ENCODE data around the gene TNFSF13. TPM values are rescaled to one million over a fixed set of nuclear protein-coding genes. Genes with fewer than 3 reads are reported as not detected.

The TNFSF13 gene
- total RNA-seq, 1 donor from 2014 or later = 4.9 TPM

DNA sequence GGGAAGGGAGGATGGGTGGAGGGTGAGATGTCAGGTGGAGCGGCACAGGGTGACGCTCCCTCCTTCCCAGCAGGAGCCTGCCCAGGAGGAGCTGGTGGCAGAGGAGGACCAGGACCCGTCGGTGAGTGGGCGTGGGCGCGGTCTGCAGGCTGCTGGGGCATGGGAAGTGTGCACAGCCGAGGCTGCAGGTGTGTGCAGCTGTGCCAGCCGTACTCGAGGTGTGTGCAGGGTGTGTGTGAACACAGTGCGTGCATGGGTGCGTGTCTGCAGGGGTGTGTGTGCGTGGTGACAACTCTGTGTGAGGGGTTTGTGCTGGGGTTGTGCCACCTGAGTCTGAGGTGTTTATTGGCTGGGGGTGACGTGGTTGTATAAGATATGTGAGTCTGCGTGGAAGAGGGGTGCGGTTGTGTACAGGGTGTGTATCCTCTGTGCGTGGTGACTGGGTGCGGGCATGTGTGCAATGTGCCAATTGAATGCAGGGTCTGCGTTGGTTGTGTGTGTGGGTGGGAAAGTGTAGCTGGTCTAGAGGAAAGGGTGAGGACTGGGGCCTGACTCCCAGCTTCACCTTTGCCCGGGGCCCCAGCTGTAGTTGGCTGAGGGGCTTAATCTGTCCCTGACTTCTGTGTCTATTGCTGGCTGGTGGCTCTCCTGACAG lies 9.0 kb upstream of the TNFSF13 start:
- intact Hi-C loops (cut with DNase I) = no loop called here
- no peak for DNase-seq (ENCODE audit: low spot score)

DNA sequence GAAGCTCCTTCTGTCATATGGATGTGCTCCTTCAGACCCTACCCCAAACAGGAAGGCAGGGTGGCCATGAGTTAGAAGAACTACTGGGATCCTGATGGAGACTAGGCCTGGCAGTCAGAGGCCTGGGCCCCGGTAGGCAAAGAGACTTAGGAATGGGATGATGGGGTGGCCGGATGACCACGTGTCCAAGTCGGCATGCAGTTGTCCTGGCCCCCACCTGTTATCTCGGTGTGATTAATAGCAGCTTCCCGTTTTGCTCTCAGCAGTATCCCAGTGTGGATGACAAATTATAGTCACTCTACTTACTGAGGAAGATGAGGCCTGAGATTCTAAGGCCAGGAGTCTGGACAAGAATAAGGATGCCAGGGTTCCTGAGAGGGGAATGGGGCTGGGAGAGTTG lies 8.2 kb upstream of the TNFSF13 start:
- no peak for DNase-seq (ENCODE audit: low spot score)
- intact Hi-C loops (cut with DNase I) = no loop called here

DNA sequence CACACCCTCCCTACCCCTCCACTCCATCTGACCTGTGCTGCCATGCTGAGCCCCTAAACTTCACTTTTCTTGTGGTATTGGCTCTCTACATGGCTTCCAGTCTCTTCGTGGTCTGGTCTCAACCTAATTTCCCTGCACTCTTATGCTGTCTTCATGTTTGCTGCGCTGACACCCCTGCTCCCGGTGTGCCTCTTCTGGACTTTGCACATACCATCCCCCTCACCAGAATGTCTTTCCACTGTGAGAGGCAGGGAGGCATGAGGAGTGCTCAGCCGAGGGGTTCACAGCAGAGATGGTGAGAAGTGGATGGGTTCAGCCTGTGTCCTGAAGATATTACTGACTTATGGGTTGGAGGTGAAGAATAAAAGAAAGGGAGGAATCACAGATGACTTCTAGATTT lies 7.2 kb upstream of the TNFSF13 start:
- intact Hi-C loops (cut with DNase I) = no loop called here
- no peak for DNase-seq (ENCODE audit: low spot score)

DNA sequence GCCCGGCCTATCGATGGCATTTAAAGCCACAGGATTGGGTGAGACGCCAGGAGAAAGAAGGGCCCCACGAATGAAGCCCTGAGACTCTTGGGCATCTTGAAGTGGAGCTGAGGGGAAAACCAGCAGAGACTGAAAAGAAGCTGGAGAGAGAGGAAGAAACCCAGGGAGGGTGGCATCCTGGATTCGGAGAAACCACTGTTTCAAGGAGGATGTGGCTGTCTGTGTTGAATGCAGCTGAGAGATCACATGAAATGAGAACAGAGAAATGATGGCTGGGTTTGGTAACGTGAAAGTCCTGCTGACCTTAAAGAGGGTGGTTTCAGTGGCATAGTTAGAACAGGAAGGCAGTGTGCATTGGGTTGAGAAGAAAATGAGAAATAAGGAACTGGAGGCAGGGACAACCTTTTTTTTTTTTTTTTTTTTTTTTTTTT lies 5.9 kb upstream of the TNFSF13 start:
- intact Hi-C loops (cut with DNase I) = no loop called here
- no peak for DNase-seq (ENCODE audit: low spot score)

DNA sequence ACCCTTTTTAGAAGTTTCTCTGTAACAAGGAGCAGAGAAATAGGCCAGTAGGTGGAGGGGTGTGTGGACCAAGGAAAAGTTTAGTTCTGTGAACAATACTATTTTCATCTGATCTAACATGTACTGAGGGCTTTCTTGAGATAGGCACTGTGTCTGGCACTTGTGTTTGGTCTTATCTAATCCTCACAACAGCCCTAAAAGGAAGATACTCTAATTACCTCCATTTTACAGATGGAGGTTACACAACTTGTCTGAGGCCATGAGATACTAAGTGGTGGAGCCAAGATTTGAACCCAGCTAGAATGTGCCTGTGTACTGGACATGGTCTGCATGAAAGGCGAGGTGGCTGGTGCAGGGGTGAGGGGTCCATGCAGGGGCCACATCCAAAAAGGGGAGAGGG lies 5.2 kb upstream of the TNFSF13 start:
- intact Hi-C loops (cut with DNase I) = no loop called here
- DNase-seq (ENCODE audit: low spot score) = no peak

DNA sequence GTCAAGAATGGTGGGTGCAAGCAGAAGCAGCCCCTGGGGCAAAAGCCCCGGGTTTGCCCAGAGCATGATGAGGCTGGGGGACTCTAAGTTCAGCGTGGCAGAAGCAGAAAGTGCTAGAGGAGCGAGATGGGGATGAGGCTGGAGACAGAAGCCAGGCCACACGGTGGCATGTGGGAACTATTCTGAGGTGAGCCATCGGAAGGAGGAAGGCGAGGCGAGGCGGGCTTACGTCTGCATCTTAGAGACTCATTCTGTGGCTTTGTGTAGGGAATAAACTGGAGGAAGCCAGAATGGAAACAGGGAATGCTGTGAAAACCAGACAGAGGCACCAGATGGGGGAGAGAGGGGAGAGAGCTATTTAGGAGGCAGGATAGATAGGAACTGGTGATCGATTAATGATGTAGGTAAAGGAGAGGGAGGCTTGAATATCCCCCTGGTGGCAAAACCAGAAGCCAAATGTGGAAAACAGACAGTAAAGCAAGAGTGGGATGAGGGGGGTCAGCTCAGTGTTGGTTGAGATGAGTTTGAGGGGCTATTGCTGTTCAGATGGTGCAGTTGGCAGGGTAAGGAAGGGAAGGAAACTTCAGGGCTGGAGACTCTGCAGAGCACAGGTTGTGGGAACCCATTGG lies 3.1 kb upstream of the TNFSF13 start:
- DNase-seq (ENCODE audit: low spot score) = no peak
- intact Hi-C loops (cut with DNase I) = loop anchor here (5.0 kb wide), 1 partner anchor 318 kb away; the partner anchor contains the start of gene PHF23

DNA sequence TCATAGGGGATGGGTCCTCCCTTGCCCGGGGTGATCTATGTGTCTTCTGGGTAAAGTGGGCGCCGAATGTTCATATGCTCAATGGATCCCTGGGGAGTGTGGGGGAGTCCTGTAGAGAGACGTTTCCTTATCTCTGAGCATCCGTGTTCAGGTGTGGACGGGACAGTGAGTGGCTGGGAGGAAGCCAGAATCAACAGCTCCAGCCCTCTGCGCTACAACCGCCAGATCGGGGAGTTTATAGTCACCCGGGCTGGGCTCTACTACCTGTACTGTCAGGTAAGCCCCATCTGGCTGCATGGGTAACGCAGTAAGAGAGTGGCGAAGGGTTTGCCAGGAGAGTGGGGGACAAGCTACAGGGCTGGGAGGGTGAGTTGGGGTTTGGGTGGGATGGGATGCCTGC lies 1.9 kb upstream of the TNFSF13 start:
- no peak for DNase-seq (ENCODE audit: low spot score)
- intact Hi-C loops (cut with DNase I) = loop anchor here (5.0 kb wide), 1 partner anchor 319 kb away; the partner anchor contains the start of gene PHF23

DNA sequence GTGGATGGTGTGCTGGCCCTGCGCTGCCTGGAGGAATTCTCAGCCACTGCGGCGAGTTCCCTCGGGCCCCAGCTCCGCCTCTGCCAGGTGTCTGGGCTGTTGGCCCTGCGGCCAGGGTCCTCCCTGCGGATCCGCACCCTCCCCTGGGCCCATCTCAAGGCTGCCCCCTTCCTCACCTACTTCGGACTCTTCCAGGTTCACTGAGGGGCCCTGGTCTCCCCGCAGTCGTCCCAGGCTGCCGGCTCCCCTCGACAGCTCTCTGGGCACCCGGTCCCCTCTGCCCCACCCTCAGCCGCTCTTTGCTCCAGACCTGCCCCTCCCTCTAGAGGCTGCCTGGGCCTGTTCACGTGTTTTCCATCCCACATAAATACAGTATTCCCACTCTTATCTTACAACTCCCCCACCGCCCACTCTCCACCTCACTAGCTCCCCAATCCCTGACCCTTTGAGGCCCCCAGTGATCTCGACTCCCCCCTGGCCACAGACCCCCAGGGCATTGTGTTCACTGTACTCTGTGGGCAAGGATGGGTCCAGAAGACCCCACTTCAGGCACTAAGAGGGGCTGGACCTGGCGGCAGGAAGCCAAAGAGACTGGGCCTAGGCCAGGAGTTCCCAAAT lies 1.3 kb upstream of the TNFSF13 start:
- no peak for DNase-seq (ENCODE audit: low spot score)
- intact Hi-C loops (cut with DNase I) = loop anchor here (5.0 kb wide), 1 partner anchor 320 kb away; the partner anchor contains the start of gene PHF23

DNA sequence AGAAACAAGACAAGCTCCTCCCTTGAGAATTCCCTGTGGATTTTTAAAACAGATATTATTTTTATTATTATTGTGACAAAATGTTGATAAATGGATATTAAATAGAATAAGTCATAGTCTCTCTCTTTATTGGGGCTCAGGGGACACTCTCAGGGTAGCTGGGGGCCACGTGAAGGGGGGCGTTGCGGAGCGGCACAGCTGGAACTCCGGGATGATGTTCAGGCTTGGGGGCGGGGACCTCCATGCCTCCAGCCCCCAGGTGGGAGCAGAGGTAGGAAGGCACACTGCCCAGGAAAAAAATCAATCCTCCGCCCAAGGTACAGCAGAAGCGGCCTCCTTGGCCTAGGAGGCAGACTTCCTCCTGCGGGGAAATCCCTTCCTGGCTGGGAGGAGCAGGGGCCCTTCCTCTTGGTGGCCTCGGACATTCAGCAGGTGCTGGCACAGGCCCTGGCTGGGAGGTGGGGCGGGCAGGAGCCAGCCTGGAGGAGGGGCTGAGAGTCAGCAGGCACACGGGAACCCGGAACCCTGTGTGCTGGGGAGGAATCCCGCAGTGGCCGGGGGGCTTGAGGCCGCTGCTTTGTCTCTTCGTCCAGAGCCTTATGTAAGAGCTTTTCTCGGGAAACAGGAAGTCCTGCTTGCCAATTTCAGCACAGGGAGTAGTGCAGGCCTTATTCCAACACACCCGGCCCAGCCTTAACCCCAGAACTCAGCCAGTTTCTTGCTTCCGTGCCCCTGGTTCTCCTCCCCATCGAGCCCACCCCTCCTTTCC lies 591 bp upstream of the TNFSF13 start:
- intact Hi-C loops (cut with DNase I) = loop anchor here (2.0 to 5.0 kb wide), 2 partner anchors 73 to 321 kb away; partner anchors contain the start of genes PHF23 and POLR2A
- peak; percentile 95 for DNase-seq (ENCODE audit: low spot score)

DNA sequence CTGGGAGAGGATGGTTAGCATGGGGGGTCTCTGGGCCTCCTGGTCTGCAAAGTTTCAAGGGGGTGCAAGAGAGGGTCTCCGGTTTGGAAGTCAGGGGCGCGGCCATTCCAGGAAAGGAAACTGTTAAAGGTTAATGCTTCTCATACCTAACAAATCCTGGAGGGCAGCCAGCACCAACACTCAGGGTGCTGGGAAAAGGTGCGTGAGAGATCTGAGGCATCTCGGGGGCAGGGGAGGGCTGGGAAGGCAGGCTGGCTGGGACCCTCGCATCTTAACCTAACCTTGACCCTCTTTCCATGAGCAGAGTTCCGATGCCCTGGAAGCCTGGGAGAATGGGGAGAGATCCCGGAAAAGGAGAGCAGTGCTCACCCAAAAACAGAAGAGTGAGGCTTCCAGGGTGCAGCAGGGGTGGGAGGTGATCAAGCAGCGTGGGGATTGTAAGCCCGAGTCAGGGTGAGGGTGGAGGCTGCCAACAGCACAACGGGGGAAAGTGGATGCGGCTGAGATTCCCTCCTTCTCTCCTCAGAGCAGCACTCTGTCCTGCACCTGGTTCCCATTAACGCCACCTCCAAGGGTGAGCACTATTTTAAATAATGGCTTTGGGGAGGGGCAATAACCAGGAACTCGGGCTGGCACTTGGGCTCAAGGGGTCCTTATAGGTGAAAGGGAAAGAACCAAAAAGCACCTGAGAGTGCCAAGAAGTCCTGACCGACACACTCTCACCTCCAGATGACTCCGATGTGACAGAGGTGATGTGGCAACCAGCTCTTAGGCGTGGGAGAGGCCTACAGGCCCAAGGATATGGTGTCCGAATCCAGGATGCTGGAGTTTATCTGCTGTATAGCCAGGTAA lies 996 bp downstream of the TNFSF13 start:
- intact Hi-C loops (cut with DNase I) = loop anchor here (2.0 to 5.0 kb wide), 5 partner anchors 45 to 322 kb away; partner anchors contain the start of genes FGF11, PHF23, POLR2A and TMEM95
- DNase-seq (ENCODE audit: low spot score) = no peak

DNA sequence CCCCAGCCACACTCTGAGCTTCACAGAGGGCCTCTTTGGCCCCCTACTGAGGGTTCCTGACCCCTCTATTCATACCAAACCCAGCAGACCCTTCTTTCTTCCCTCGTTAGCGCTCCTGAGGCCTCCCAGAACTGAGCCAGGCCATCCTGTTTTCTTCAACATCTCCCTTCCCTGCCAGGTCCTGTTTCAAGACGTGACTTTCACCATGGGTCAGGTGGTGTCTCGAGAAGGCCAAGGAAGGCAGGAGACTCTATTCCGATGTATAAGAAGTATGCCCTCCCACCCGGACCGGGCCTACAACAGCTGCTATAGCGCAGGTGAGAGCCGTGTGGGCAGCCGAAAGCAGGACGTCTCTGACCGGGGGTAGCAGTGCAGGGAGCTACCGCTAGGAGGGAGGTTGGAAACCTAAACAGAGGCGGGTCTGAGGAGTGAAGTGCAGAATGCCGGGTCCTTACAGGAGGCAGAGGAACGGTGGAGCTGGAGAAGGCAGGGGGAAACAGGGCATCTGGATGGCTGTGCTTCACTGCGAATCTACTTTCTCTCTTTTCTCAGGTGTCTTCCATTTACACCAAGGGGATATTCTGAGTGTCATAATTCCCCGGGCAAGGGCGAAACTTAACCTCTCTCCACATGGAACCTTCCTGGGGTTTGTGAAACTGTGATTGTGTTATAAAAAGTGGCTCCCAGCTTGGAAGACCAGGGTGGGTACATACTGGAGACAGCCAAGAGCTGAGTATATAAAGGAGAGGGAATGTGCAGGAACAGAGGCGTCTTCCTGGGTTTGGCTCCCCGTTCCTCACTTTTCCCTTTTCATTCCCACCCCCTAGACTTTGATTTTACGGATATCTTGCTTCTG lies 1.9 kb downstream of the TNFSF13 start:
- no peak for DNase-seq (ENCODE audit: low spot score)
- intact Hi-C loops (cut with DNase I) = loop anchor here (1.0 to 5.0 kb wide), 4 partner anchors 46 to 203 kb away; partner anchors contain the start of genes FGF11, TMEM256 and TMEM95

DNA sequence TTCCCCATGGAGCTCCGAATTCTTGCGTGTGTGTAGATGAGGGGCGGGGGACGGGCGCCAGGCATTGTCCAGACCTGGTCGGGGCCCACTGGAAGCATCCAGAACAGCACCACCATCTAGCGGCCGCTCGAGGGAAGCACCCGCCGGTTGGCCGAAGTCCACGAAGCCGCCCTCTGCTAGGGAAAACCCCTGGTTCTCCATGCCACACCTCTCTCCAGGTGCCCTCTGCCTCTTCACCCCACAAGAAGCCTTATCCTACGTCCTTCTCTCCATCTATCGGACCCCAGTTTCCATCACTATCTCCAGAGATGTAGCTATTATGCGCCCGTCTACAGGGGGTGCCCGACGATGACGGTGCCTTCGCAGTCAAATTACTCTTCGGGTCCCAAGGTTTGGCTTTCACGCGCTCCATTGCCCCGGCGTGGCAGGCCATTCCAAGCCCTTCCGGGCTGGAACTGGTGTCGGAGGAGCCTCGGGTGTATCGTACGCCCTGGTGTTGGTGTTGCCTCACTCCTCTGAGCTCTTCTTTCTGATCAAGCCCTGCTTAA lies 2.6 kb downstream of the TNFSF13 start:
- intact Hi-C loops (cut with DNase I) = loop anchor here (1.0 to 5.0 kb wide), 4 partner anchors 46 to 204 kb away; partner anchors contain the start of genes FGF11, TMEM256 and TMEM95
- DNase-seq (ENCODE audit: low spot score) = peak; percentile 95

DNA sequence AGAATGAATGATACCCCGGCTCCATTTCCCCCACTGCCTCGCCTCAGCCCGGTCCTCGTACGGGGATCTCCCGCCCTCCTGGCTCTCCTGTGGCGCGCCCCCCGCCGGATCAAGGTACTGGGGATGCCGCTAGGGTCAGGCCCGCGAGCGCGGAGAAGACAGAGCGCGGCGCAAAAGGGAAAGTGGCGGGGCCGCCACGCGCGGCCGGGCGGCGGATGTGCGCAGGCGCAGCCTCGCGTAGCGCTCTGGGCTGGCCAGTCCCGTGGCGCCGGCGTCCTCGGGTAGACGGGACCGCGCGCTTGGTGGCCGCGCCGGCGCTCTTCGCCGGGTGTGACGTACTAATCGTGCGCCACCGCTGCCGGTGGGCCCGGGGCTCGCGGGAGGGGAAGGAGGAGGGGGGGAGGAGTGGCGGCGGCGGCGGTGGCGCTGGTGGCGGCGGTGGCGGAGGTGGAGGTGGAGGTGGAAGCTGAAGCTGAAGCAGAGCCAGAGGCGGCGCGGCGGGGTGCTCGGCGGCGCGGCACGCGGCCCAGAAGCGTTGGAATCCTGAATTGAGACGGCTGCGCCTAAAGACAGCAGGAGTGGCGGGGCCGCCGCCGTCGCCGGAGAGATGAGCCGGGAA lies 3.1 kb downstream of the TNFSF13 start, which contains the start of gene SENP3:
TSS of gene SENP3 (plus strand) at position 331 of the 619 bp plus-strand sequence. CDS start 1,158 bp downstream, outside the sequence.
- intact Hi-C loops (cut with DNase I) = loop anchor here (1.0 to 5.0 kb wide), 4 partner anchors 47 to 204 kb away; partner anchors contain the start of genes FGF11, TMEM256 and TMEM95
- DNase-seq (ENCODE audit: low spot score) = peak; percentile 94

DNA sequence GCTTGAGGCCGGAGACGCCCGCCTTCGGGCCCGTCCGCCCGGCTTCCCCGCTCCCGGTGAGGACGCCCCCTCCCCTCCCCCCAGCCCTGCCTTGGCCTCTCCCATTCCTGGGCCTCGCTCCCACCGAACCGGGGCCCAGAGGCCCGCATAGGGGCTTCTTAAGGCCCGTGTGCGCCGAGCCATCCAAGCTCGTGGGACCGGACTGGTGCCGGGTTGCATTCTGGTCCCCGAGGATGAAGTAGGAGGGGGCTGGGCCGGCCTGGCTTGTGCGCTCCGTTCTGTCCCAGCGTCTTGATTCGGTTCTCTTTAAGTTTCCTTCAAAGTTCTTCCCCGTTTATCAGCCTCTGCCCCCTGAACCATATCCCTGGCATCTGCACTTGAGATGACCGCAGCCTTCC lies 3.7 kb downstream of the TNFSF13 start:
- intact Hi-C loops (cut with DNase I) = loop anchor here (5.0 kb wide), 1 partner anchor 205 kb away; the partner anchor contains the start of gene TMEM95
- DNase-seq (ENCODE audit: low spot score) = no peak

DNA sequence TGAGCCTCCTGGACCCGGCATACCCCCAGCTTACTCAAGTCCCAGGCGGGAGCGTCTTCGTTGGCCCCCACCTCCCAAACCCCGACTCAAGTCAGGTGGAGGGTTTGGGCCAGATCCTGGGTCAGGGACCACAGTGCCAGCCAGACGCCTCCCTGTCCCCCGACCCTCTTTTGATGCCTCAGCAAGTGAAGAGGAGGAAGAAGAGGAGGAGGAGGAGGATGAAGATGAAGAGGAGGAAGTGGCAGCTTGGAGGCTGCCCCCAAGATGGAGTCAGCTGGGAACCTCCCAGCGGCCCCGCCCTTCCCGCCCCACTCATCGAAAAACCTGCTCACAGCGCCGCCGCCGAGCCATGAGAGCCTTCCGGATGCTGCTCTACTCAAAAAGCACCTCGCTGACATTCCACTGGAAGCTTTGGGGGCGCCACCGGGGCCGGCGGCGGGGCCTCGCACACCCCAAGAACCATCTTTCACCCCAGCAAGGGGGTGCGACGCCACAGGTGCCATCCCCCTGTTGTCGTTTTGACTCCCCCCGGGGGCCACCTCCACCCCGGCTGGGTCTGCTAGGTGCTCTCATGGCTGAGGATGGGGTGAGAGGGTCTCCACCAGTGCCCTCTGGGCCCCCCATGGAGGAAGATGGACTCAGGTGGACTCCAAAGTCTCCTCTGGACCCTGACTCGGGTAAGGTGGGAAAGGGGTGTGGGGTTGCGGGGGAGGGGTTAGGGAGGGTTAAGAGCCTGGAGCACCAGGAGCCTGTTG lies 4.7 kb downstream of the TNFSF13 start:
- intact Hi-C loops (cut with DNase I) = loop anchor here (5.0 kb wide), 1 partner anchor 206 kb away; the partner anchor contains the start of gene TMEM95
- no peak for DNase-seq (ENCODE audit: low spot score)

DNA sequence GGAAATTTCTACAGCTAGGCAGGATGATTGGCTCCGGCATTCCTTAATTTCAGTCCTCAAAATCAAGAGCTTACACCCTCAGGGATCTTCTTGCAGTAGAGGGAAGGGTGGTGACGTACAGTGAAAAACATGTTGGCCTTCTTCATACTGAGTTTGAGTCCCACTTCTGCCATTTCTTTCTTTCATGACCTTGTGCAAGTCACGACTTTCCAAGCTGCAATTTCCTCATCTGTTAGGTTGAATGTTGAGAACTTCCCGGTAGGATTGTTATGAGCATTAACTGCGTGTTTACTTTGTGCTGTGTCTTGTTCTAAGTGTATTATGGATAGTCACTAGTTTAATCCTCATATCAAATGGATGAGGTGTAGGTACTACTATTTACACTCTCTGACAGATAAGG lies 11.0 kb downstream of the TNFSF13 start:
- DNase-seq (ENCODE audit: low spot score) = no peak
- intact Hi-C loops (cut with DNase I) = no loop called here

Data from cardiac septum (tissue), 1 donor.